HFFc6 (cell line): Measurements from ENCODE around the gene C16orf87. TPM values are rescaled to one million over a fixed set of nuclear protein-coding genes. Genes with fewer than 3 reads are reported as not detected.

Experiments
- DNase-seq: peaks from one replicate; pipeline ENCODE4 v3.0.0-alpha.2; 2018
- H3K27ac Mint-ChIP-seq: 2 replicates; pipeline ENCODE4 v1.8.0; 2020; ENCODE audit warnings: mild to moderate bottlenecking, mixed read lengths
- H3K27me3 Mint-ChIP-seq: 2 replicates; pipeline ENCODE4 v1.8.0; 2021; ENCODE audit warnings: mild to moderate bottlenecking, moderate library complexity, mixed read lengths; ENCODE audit not compliant: insufficient read depth
- H3K36me3 Mint-ChIP-seq: 2 replicates; pipeline ENCODE4 v1.8.0; 2021; ENCODE audit warnings: low read depth, mixed read lengths
- H3K4me1 Mint-ChIP-seq: 2 replicates; pipeline ENCODE4 v1.8.0; 2020; ENCODE audit warnings: low read depth, mixed read lengths
- H3K4me3 Mint-ChIP-seq: 2 replicates; pipeline ENCODE4 v1.8.0; 2020; ENCODE audit warnings: mild to moderate bottlenecking, moderate library complexity, mixed read lengths
- H3K9me3 Mint-ChIP-seq: 2 replicates; pipeline ENCODE4 v1.8.0; 2020; ENCODE audit warnings: mild to moderate bottlenecking, mixed read lengths
- total RNA-seq, 6 experiments: library from RNA; stranded (reverse); fragmentation: NEBNext Ultra II Directional; extraction: Animal tissue kit (Norgen Biotek cat#: 25700); gene quantifications; 2 replicates in 1 of 6; 3 replicates in 5 of 6; pipeline ENCODE4 v1.2.3, GENCODE V29; 2021
- TF ChIP-seq, protein P1 (sequence below): fragments of 200-600 bp; sonication (generic); IDR thresholded peaks from 2 replicates; pipeline ENCODE4 v1.5.0; 2021; ENCODE audit warnings: antibody characterized with exemption, mild to moderate bottlenecking

Gene C16orf87
- total RNA-seq, 6 experiments from 2014 or later, result 14.6 to 17.5 (median 15.4) TPM

DNA sequence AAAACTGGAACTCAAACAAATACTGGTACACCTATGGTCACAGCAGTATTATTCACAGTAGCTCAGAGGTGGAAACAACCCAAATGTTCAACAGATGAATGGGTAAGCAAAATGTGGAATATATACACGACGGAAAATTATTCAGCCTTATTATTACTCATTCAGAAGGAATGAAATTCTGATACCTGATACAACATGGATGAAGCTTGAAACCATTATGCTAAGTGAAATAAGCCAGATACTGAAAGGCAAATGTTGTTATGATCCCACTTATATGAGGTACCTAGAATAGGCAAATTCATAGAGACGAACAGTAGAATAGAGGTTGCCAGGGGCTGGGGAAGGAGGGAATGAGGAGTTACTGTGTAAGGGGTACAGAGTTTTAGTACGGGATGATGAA, 55.8 kb downstream of the C16orf87 start:
- Mint-ChIP-seq H3K4me3 (no peak overlapping the region), H3K36me3 (no peaks in the 10 kb centered on the region), H3K9me3 (no peaks in the 10 kb centered on the region), H3K4me1 (peaks cover 12% of the 10 kb centered on the region; the same call in 1 of the 2 replicates), H3K27ac (no peak overlapping the region), H3K27me3 (peaks cover 9% of the 10 kb centered on the region)
- TF ChIP-seq, protein P1, sequence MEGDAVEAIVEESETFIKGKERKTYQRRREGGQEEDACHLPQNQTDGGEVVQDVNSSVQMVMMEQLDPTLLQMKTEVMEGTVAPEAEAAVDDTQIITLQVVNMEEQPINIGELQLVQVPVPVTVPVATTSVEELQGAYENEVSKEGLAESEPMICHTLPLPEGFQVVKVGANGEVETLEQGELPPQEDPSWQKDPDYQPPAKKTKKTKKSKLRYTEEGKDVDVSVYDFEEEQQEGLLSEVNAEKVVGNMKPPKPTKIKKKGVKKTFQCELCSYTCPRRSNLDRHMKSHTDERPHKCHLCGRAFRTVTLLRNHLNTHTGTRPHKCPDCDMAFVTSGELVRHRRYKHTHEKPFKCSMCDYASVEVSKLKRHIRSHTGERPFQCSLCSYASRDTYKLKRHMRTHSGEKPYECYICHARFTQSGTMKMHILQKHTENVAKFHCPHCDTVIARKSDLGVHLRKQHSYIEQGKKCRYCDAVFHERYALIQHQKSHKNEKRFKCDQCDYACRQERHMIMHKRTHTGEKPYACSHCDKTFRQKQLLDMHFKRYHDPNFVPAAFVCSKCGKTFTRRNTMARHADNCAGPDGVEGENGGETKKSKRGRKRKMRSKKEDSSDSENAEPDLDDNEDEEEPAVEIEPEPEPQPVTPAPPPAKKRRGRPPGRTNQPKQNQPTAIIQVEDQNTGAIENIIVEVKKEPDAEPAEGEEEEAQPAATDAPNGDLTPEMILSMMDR, result no peak
- no peak for DNase-seq

DNA sequence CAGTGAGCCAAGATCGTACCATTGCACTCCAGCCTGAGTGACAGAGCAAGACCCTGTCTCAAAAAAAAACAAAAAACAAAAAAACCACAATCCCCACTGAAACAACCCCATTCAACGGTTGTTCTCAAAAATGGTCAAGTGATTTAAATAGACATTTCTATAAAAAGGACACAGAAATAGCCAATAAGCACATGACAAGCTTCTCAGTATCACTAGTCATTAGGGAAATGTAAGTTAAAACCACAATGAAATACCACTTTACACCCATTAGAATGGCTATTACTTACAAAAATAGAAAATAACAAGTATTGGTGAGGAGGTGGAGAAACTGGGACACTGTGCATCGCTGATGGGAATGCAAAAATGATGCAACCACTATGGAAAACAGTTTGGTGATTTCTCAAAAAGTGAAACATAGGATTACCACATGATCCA, 56.2 kb downstream of the C16orf87 start:
- no peak overlapping the region for H3K27ac Mint-ChIP-seq
- peaks cover 12% of the 10 kb centered on the region; the same call in 1 of the 2 replicates for H3K4me1 Mint-ChIP-seq
- peaks cover 10% of the 10 kb centered on the region for H3K27me3 Mint-ChIP-seq
- no peaks in the 10 kb centered on the region for H3K9me3 Mint-ChIP-seq
- TF ChIP-seq, protein P1, result no peak
- DNase-seq, result no peak
- no peak overlapping the region for H3K4me3 Mint-ChIP-seq
- no peaks in the 10 kb centered on the region for H3K36me3 Mint-ChIP-seq

DNA sequence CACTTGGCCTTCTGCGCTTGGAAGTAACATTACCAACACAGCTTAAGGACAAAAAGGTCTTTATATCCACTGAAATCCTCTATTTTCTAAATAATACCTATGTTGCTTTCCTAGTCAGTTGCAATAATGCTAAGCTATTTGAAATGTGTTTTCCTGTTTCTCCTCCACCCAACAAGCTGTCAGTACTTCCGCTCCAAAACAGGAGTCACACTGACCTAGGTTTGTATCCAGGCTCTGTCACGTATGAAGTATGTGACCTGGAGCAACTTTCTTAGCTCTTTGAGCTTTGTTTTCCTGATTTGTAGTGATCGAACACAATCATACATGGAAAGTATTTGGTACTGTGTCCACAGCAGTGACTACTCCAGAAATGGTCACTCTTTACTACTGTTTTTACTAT, 58.5 kb downstream of the C16orf87 start:
- TF ChIP-seq, protein P1, result no peak
- Mint-ChIP-seq H3K36me3 (no peaks in the 10 kb centered on the region), H3K27me3 (peaks cover 10% of the 10 kb centered on the region), H3K27ac (no peak overlapping the region), H3K4me3 (no peak overlapping the region), H3K4me1 (peaks cover 12% of the 10 kb centered on the region; the same call in 1 of the 2 replicates), H3K9me3 (no peaks in the 10 kb centered on the region)
- DNase-seq, result no peak

DNA sequence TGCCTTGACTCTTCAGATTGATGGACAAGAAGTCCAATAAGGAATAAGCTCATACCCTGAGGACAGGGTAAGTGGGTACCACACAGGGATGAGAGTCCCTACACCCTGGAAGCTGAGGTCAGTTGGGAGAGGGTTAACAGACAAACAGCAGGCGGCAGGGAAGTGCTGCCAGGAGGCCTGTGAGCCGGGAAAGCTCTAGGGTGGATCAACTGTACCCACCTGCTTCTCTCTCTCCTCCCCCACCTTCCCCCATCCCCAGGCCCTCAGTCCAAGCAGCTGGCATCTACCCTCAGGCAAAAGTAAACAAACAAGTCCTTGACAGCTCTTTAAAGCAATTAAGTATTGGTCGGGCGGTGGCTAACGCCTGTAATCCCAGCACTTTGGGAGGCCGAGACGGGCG, 62.2 kb downstream of the C16orf87 start:
- TF ChIP-seq, protein P1, result no peak
- DNase-seq, result no peak
- Mint-ChIP-seq H3K27me3 (peaks cover 9% of the 10 kb centered on the region), H3K36me3 (no peaks in the 10 kb centered on the region), H3K4me3 (no peak overlapping the region), H3K4me1 (peaks cover 12% of the 10 kb centered on the region; the same call in 1 of the 2 replicates), H3K27ac (no peak overlapping the region), H3K9me3 (no peaks in the 10 kb centered on the region)

DNA sequence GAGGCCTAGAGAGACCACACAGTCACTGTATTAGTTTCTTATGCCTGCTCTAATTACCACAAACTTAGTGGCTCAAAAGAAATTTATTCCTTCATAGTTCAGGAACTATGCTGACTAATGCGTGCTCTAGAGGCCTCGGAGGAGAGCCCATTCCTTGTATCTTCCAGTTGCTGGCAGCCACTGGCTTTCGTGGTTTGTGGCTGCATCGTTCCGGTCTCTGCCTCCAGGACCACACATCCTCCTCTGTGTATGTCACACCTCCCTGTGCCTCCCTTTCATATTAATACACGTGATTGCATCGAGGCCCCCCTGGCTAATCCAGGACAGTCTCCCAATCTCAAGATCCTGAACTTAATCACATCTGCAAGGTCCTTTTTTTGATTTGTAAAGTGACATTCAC, 65.9 kb downstream of the C16orf87 start:
- peak; percentile 68 for DNase-seq
- Mint-ChIP-seq H3K36me3 (no peaks in the 10 kb centered on the region), H3K9me3 (no peaks in the 10 kb centered on the region), H3K27ac (no peak overlapping the region), H3K4me1 (peaks cover 7% of the 10 kb centered on the region; the same call in 1 of the 2 replicates), H3K27me3 (peaks cover 24% of the 10 kb centered on the region), H3K4me3 (no peak overlapping the region)
- TF ChIP-seq, protein P1, result no peak

DNA sequence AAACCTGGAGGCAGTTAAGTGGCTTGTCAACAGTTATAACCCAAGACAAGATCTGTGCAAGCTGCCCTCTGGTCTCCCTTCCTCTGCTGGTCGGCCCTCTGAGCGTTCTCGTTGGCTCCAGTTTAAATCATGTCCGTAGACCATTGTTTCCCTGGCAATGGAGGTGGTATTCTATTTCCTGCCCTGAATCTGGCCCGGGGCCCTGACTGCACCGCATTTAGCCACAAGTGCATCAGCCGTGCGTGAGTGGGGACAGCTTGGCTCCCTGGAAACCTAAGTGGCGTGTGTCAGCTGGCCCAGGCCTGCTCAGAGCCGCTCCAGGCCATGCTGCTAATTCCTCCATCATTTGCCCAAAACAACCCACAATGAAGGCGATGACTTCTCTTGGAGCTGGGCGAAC, 67.8 kb downstream of the C16orf87 start:
- Mint-ChIP-seq H3K27ac (no peak overlapping the region), H3K9me3 (no peaks in the 10 kb centered on the region)

More for the DNA sequence above, 67.8 kb downstream of the C16orf87 start:
- Mint-ChIP-seq H3K4me3 (no peak overlapping the region), H3K27me3 (peaks cover 32% of the 10 kb centered on the region), H3K4me1 (peaks cover 7% of the 10 kb centered on the region; the same call in 1 of the 2 replicates), H3K36me3 (no peaks in the 10 kb centered on the region)
- TF ChIP-seq, protein P1, result no peak
- no peak for DNase-seq
